IPS-11a (cell line): ENCODE results near the gene BEX3.

ENCODE experiments used
- H3K4me3 ChIP-seq: one replicate; pipeline ENCODE4 v1.5.1; 2013; ENCODE audit warnings: low read depth, low read length, control low read depth

The BEX3 gene

GRCh38 chrX:103418811-103419340 lies 42.5 kb downstream of the BEX3 start:
- no peak overlapping the region for H3K4me3 ChIP-seq

GRCh38 chrX:103423955-103424638 lies 47.8 kb downstream of the BEX3 start:
- H3K4me3 ChIP-seq, result no peak overlapping the region
